Measurements from ENCODE around the gene RC3H1. TPM values are rescaled to one million over a fixed set of nuclear protein-coding genes. Genes with fewer than 3 reads are reported as not detected.

RC3H1 gene
- polyA plus RNA-seq, 3 donors from 2014 or later, result 3.9 to 10.4 (median 5.7) TPM

Other genes starting within 250 kb of the RC3H1 start
- gene DARS2, start 197.7 kb downstream of the RC3H1 start, polyA plus RNA-seq, result 10 to 100 TPM in 1 of 3 donors, 1 to 10 TPM in 2; 4.6 to 10.4 (median 9.1) TPM
- gene CENPL, start 197.5 kb downstream of the RC3H1 start, polyA plus RNA-seq, result 10 to 100 TPM in 1 of 3 donors, 1 to 10 TPM in 2; 7.1 to 10.5 (median 9.4) TPM
- 100 to 1,000 TPM in 2 of 3 donors, 10 to 100 TPM in 1; 88.2 to 158 (median 153) TPM for gene GAS5, start 154.4 kb downstream of the RC3H1 start, polyA plus RNA-seq
- 1 to 10 TPM; 2.9 to 4.3 (median 3.1) TPM for gene ZBTB37, start 154.0 kb downstream of the RC3H1 start, polyA plus RNA-seq
- under 1 TPM in 1 of 3 donors, not detected in 2; 0.62 TPM for gene SERPINC1, start 105.0 kb downstream of the RC3H1 start, polyA plus RNA-seq
- 100 to 1,000 TPM in 1 of 3 donors, 10 to 100 TPM in 2; 80.2 to 114 (median 86.8) TPM for gene RABGAP1L, start 137.2 kb upstream of the RC3H1 start, polyA plus RNA-seq